NCI-H2196 treated with DMSO at 0.1 percent for 48 hours (cell line): Measurements from ENCODE around the gene COG2.
"Not testable (repeated sequence)": the region's sequence is repeated elsewhere in the genome, so short reads cannot be mapped to it uniquely, and the experiment has no call there.

Experiments
- DNase-seq: peaks from one replicate; lab custom pipeline; 2025; ENCODE audit not compliant: unreplicated experiment; lab: John Stamatoyannopoulos, UW

COG2 gene, protein sequence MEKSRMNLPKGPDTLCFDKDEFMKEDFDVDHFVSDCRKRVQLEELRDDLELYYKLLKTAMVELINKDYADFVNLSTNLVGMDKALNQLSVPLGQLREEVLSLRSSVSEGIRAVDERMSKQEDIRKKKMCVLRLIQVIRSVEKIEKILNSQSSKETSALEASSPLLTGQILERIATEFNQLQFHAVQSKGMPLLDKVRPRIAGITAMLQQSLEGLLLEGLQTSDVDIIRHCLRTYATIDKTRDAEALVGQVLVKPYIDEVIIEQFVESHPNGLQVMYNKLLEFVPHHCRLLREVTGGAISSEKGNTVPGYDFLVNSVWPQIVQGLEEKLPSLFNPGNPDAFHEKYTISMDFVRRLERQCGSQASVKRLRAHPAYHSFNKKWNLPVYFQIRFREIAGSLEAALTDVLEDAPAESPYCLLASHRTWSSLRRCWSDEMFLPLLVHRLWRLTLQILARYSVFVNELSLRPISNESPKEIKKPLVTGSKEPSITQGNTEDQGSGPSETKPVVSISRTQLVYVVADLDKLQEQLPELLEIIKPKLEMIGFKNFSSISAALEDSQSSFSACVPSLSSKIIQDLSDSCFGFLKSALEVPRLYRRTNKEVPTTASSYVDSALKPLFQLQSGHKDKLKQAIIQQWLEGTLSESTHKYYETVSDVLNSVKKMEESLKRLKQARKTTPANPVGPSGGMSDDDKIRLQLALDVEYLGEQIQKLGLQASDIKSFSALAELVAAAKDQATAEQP

DNA sequence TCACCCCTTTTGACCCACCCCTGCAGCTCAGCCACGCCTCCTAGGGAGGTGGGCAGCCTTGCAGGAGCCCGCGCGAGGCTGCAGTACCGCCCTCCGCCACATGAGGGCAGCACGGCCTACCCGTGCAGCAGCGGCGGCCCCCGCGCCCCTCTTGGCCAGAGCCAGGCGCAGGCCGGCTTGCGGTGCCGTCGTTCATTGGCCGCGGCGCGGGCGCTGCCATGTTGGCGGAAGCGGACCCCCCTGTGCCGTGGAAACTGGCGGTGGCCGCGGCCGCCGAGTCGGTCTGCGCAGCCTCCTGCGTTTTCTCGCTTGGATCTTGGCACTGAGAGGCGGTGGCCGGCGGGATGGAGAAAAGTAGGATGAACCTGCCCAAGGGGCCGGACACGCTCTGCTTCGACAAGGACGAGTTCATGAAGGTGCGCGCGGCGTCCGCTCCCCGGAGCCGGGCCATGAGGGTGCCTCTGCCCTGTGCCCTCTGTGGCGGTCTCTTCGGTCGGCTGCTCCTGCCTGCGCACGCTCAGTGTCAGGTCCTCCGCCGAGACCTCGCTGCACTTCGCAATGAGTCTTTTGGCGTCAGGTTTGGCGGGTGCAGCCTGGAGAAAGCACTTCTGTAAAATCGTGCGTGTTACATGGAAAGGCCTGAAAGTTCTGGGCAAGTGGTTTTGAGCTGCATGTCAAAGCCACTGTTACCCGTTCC lies at the start of gene COG2:
COG2 (plus strand) TSS at position 219 of the 697 bp plus-strand sequence; CDS start at position 345, 126 bp downstream.
- DNase-seq, result peak; percentile 89

DNA sequence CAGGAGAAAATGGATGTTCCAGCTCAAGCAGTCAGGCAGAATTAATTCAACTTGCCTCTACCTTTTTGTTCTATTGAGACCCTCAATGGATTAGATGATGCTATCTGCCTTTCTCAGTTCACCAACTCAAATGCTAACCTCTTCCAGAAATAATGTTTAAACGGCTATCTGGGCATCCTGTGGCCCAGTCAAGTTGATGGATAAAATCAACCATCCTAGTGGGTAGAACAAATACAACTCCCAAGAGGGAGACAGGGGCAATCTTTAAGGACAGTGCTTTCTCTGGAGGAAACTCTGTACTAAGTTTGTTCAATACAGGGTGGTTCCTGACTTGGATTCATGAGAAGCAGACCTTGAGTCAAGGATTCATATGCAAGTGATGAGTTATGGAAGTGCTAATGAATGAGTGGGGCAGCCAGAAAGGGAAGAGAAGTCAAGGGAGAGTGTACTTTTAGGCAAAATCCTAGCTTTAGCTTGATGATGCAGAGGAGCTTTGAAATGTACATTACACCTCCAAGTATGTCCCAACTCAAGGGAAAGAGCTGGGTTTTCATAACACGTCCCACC lies 49.4 kb upstream of the COG2 start:
- no peak for DNase-seq

DNA sequence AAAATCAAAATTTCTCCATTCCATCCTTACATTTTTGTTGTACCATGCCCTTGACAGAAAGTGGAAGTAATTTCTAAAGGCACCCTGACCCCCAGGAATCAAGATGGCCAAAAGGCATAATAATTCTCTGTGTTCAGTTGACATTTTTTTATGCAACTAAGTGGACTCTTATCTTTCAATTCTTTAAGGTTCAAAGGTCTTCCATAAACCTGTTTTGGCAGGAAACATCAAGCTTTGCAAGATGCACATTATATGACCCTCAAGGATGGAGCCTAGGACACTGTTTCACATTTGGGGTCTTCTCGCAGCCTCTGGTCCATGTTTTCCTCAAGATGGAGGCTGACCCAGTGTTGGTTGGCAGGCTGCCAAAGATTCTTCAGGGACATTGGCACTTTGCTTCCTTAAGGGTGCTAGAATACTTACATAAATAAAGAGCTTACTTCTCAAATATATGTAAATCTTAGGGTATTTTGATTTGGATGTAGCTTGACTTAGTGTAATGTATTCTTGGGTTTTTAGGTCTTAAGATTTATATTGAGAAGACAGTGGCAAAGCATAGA lies 48.0 kb upstream of the COG2 start:
- DNase-seq, result no peak

DNA sequence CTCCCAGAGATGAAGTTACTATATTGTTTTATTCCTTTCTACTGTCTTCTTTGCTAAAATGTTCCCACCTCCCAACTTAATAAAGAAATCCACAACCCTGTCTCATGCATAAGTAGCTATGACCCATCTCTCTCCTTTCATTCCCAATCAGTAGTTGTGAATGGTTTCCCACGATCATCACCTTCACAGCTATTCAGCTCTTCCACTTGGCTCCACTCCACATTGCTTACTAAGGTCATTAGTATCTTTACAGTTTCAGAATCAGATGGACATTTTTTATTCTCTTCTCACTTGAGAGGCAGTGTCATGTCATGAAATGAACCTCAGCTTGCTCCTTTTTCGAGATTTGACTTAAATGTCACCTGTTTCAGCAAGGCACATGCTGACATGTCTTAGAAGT lies 47.1 kb upstream of the COG2 start:
- DNase-seq, result no peak

DNA sequence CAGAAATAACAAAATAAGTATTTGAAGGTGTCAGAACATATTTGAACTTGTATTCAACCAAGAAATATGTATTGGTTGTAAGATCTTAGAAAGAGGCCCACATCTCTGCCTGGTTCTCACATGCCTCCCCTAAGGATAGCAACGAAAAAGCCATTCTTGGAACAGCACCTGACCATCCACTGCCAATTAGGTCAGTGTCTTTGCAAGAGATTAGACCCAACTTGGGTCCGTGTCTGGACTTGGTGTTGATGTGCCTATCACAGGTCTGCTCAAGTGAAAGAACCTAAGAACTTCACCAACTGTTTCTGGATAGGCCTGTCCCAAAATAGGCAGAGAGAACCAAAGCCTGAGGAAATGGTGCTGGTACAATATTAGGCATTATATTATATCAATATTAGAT lies 46.0 kb upstream of the COG2 start:
- DNase-seq, result no peak

DNA sequence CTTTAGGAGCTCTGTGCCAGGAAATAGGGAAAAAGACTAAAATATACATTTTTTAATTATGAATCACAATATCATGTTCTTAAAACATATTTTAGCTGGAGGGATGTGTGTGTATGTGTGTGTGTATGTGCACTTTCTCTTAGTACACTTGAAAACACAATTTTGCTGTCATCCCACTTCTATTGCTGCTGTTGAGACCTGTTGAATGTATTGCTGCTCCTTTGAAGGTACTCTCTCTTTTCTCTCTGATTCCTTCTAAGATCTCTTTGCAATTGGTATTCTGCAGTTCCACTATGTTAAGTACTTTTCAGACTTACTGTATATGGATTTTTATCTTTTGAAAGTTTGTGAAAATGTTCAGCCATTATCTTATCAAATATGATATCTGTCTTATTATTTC lies 43.5 kb upstream of the COG2 start:
- no peak for DNase-seq

DNA sequence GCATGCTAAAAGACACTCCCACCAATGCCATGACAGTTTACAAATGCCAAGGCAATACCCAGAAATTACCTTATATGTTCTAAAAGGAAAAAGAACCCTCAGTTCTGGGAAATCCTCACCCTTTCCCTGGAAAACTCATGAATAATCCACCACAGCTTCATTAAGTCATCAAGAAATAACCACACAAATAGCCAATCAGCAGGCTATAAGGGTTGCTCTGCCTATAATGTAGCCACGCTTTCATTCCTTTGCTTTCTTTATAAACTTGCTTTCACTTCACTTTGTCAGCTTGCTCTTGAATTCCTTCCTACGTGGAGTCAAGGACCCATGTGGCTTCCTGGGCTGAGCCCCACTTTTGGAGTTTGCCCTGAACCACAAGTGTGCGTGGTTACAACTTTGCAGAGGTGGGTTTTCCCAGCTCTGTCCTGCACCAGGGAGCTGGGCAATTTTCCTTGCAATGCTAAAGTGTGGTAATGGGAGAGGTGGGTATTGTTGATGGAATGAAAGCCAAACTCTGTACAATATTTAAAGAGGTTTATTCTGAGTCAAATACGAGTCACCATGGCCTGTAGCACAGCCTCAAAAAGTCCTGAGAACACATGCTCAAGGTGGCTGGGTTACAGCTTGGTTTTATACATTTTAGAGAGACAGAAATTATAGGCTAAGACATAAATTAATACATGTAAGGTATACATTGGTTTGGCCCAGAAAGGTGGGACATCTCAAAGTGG lies 42.2 kb upstream of the COG2 start:
- no peak for DNase-seq

DNA sequence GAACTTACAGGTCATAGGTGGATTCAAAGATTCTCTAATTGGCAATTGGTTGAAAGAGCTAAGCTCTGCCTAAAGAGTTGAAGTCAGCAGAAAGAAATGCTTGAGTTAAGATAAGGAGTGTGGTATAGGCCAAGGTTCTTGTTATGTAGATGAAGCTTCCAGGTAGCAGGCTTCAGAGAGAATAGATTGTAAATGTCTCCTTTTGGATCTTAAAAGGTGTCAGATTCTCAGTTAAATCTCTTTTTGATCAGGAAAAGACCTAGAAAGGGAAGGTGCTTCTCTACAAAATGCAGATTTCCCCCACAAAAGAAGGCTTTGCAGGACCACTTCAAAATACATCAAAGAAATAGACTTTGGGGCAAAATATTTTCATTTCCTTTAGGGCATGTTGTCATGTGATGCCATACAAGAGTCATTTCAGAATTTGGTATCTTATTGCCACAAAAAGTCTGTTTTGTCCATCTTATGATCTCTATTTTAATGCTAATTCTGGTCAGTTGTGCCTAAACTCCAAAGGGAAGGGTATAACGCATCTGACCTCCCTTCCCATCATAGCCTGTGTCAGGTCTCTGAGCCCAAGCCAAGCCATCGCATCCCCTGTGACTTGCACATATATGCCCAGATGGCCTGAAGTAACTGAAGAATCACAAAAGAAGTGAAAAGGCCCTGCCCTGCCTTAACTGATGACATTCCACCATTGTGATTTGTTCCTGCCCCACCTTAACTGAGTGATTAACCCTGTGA lies 41.5 kb upstream of the COG2 start:
- not testable (repeated sequence) for DNase-seq

DNA sequence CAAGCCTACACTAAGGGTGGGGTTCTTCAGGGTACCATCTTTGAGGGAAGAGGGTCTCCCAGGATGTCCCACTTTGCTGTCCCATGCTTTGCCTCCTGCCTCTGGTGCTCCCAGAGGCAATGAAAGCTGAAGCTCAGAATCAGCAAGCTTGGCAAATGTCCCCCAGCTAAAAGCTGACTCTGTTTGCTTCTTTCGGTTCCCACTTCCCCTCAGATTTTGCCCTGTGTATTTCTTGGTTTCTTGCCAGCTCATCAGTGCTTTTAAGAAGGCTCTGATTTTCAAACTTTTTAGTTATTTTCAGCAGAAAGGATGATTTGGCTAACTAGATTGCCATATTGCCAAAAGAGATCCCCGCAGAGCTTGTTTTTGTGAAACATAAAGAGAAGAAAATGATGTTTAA lies 33.1 kb upstream of the COG2 start:
- no peak for DNase-seq

DNA sequence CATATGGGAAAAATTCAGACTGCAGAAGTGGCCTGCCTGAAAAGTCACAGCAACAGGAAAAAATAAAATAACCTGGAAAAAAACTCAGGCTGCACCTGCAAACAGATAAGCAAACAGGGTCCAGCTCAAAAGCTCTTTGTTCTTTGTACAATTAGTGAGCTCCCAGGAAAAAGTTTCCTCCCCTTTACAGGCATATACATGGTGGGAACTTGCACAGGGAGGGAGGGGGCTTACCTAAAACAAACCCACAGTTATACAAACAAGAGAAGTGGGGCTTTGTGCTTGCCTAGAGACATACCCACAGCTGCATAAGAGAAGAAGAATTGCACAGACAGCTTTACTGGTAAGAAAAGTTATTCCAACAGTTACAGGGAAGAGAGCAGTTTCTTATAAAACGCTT lies 31.7 kb upstream of the COG2 start:
- DNase-seq, result no peak

DNA sequence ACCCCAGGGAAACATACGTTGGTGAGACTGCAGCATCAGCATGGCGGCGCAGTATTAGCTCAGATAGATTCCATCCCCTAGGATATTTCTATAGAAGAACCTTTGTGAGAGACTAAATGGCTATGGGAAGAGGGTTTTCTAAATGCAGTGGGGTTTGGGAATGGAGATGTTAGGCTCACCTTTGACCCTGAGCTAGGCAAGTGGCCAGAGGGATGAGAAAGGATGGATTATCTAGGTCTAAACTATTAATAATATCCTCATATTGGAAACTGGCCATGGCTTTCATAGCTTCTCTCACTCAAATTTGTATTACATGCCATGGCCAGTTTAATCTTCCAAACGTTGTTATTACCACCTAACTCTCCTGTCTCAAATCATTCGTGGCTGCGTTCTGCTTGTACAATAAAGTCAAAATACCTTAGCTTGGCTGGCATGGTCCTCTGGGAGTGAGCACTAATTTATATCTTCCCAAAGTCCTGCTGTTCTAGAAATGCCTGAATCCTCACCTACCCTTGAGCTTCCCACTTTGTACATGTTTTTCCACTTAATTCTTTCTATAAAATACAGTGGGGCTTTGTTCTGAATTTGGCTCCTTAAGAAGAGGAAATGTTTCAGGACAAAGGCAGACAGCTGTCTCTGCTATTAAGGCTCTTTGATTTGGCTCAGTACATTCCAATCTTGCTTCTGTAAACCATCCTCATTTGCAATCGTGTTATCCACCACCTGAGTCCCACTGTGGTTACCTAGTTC lies 31.0 kb upstream of the COG2 start:
- DNase-seq, result no peak

DNA sequence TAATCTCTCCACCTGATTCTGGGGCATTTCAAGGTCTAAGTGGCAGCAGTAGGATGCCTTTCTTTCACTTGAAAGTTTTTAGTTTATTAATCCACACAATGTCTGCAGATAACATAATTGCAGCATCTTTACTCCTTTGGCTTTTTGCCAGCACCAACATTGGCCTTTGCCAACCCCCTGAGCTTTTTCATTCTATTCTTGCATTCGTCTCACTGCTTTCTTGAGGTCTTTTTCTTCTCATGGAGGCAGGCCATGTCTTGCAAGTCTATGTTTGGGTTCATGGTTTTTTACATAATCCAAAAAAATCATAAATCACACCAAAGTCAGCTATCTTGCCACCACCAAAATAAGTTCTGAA lies 30.4 kb upstream of the COG2 start:
- no peak for DNase-seq

DNA sequence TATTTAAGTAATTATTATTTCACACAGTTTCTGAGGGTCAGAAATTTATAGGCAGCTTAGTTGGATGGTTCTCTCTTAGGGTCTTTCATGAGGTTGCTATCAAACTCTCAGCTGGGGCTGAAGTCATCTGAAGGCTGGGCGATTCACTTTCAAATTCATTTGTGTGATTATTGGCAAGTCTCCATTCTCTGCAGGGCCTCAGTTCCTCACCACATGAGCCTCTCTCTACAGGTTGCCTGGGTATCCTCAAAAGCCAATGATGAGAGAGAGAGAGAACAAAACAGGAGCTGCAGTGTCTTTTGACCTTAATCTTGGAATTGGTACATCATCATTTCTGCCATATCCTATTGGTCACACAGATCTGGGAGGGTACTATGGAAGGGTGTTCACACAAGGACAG lies 29.6 kb upstream of the COG2 start:
- DNase-seq, result no peak

DNA sequence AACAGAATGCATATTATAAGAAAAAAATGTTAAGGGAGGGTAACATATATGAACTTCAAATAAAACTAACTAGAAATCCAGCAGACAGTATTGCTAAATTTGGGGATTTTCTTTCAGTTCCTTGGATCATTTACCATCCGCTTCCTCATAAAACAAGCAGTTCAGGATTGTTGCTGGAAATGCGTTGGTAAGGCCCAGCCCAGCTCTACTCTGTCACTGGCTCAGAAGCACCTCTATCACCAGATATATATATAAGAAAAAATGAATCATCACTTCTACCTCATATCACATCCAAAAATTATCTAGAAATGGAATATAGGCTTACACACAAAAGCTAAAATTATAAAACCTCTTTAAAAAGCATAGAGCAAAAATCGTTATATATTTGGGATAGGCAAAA lies 28.2 kb upstream of the COG2 start:
- no peak for DNase-seq

DNA sequence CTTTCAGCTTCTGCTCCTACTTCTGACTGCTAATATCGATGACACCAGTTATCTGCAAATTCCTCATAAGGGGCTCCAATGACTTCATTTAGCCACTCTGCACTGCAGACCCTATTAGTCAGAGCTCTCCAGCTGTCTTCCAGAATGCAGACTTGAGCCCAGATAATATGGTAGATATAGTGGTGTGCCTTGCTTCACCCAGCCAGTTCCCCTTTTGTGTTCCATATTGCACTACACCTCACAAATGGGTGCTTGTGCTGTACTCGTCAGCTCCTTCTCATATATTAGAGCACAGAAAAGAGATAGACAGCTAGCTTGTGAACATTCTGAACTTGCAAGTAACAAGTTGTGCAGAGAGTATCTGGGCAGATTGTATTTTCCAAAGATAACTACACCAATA lies 23.7 kb upstream of the COG2 start:
- DNase-seq, result no peak

DNA sequence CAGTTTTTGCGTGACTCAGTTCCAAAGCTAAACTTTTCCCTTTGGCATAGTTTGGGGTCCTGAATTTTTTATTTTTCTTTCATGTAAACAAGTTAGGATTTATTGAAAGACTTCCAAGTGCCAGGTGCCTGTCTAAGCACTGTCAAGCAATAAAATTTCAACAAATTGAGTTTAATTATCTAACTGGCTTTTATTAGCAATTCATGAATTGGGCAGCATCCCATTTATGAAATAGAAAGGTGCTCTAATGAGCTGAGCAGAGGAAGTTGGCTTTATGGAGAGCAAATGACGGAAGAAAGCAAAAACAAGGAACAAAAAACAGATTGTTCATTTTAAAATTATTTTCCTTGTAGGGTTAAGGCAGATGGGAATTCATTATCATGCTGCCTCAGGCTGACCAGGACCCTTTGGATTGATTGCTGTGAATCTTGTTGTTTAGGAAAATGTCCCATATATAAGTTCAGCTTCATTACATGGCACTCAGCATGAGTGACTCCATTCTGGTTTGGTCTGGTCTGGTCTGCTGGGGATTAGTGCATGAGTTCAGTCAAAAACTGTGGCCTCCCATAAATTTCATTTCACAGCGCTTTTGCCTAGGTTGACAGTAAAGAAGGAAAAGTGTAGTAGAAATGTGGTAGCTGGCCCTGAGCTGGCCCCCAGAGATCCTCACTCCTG lies 21.5 kb upstream of the COG2 start:
- no peak for DNase-seq

DNA sequence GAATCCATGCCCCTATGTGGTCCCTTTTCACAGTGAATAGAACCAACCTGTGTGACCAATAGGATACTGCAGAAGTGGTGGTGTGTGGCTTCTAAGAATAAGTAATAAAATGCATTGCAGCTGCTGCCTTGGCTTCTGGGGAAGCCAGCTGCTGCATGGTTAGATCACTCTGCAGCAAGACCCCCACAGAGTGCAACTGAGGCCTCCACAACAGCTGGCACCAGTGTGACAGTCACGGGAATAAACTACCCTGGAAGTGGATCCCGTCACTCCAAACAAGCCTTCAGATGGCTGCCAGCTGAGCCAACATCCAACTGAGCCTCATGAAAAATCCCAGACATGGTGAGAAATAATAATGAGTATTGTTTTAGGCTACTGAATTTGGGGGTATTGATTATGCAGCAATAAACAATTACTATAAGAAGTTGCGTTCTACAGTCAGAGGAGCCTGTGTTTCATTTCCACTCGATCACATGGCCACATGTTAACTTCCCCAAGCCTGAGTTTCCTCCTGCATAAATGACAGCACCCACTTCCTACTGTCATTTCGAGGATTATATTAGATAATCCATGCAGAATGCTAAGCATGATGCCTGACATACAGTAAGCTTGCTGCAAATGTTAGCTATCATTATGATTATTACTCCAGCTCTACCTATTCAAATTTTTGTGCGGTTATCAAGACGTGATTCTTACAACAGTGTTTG lies 20.8 kb upstream of the COG2 start:
- no peak for DNase-seq

DNA sequence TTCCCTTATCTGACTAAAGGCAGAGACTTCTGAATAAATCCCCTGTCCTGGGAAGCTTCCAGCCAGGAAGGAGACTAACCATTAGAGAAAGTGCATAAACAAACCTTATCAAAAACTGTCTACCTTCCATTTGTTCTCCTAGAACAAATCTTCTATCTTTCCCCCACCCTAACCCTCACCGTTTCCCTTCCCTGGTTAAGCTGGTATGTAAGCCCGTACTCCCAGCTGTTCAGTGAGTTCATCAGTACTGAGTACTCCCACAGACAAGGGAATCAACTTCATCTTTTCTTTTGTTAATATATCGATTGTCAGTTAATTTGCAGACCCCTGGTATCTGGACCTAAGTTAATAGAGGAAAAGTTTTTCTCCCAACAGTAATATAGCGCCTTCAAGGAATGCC lies 20.1 kb upstream of the COG2 start:
- DNase-seq, result no peak
